Stimulated activated naive CD8-positive, alpha-beta T cell treated with anti-CD3 and anti-CD28 coated beads, Interleukin-15, Interleukin-2, amounts not matched to agents 100 ng/mL and 50 ng/mL, for 24 hours (primary cell): Measurements from ENCODE around the gene C3orf85.

Experiments
- H3K27ac Mint-ChIP-seq: one replicate; pipeline ENCODE4 v1.8.0; 2021; ENCODE audit warnings: mild to moderate bottlenecking, mixed read lengths
- H3K27me3 Mint-ChIP-seq: one replicate; pipeline ENCODE4 v1.8.0; 2021; ENCODE audit warnings: mixed read lengths
- H3K36me3 Mint-ChIP-seq: one replicate; pipeline ENCODE4 v1.8.0; 2021; ENCODE audit warnings: low read depth, mixed read lengths
- H3K4me1 Mint-ChIP-seq: one replicate; pipeline ENCODE4 v1.8.0; 2021; ENCODE audit warnings: low read depth, mixed read lengths
- H3K4me3 Mint-ChIP-seq: one replicate; pipeline ENCODE4 v1.8.0; 2021; ENCODE audit warnings: mild to moderate bottlenecking, mixed read lengths
- H3K9me3 Mint-ChIP-seq: one replicate; pipeline ENCODE4 v1.8.0; 2021; ENCODE audit warnings: mixed read lengths

C3orf85 gene

DNA sequence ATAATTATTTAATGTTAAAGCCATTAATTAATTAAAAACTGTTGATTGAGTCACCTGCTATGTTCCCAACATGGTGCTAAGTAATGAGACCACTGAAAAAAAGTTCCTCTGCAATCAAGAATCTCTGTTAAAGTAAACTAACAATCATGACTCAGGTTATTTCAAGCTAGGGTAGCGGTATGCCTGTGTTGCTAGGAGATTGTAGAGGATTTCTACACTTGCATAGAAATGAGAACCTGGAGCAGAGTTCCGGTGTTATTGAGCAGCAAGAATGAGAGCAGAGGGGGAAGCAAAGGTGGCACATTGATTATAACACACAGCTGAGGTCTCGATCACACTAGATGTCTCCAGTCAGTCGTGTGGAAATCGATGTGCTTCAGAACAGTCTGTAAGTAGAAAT is 41.4 kb downstream of the C3orf85 start:
- Mint-ChIP-seq H3K27ac (no peak overlapping the region), H3K36me3 (no peaks in the 10 kb centered on the region), H3K4me1 (no peaks in the 10 kb centered on the region), H3K9me3 (no peaks in the 10 kb centered on the region), H3K27me3 (peaks cover 3% of the 10 kb centered on the region), H3K4me3 (no peak overlapping the region)

GRCh38 chr3:109178708-109179107 is 42.2 kb downstream of the C3orf85 start:
- H3K4me1 Mint-ChIP-seq = no peaks in the 10 kb centered on the region
- H3K36me3 Mint-ChIP-seq = no peaks in the 10 kb centered on the region
- peaks cover 3% of the 10 kb centered on the region for H3K27me3 Mint-ChIP-seq
- H3K9me3 Mint-ChIP-seq = no peaks in the 10 kb centered on the region
- H3K27ac Mint-ChIP-seq = no peak overlapping the region
- no peak overlapping the region for H3K4me3 Mint-ChIP-seq

DNA sequence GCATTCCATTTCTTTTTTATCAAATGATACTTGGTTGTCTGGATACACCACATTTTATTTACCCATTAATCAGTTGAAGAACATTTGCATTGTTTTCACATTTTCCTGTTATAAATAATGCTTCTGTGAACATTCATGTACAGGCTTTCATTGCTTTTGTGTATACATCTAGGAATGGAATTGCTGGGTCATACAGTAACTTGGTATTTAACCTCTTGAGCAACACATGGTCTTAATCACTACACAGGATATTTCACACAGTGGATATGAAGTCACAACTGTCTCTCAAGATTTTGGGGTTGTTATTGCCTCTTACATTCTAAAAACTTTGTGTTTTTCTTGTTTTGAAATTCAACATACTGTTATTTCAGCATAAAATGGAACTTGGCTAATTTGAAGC is 48.2 kb downstream of the C3orf85 start:
- Mint-ChIP-seq H3K27me3 (peaks cover 3% of the 10 kb centered on the region), H3K36me3 (no peaks in the 10 kb centered on the region), H3K4me1 (no peaks in the 10 kb centered on the region), H3K4me3 (no peak overlapping the region), H3K9me3 (peaks cover 4% of the 10 kb centered on the region), H3K27ac (no peak overlapping the region)

GRCh38 chr3:109187390-109187789 is 50.9 kb downstream of the C3orf85 start:
- no peaks in the 10 kb centered on the region for H3K27me3 Mint-ChIP-seq
- no peak overlapping the region for H3K27ac Mint-ChIP-seq
- H3K36me3 Mint-ChIP-seq = no peaks in the 10 kb centered on the region
- H3K9me3 Mint-ChIP-seq = peaks cover 4% of the 10 kb centered on the region
- H3K4me3 Mint-ChIP-seq = no peak overlapping the region
- H3K4me1 Mint-ChIP-seq = no peaks in the 10 kb centered on the region

- Mint-ChIP-seq H3K9me3 (peaks cover 4% of the 10 kb centered on the region), H3K4me3 (no peak overlapping the region), H3K27me3 (no peaks in the 10 kb centered on the region), H3K4me1 (no peaks in the 10 kb centered on the region), H3K36me3 (no peaks in the 10 kb centered on the region), H3K27ac (no peak overlapping the region)
These were observed 52.2 kb downstream of the C3orf85 start for GRCh38 chr3:109188741-109189140.

- Mint-ChIP-seq H3K4me3 (no peak overlapping the region), H3K27me3 (no peaks in the 10 kb centered on the region), H3K9me3 (no peaks in the 10 kb centered on the region), H3K4me1 (no peaks in the 10 kb centered on the region), H3K36me3 (no peaks in the 10 kb centered on the region), H3K27ac (no peak overlapping the region)
These were observed 54.9 kb downstream of the C3orf85 start for GRCh38 chr3:109191421-109191820.

GRCh38 chr3:109195815-109196214 is 59.3 kb downstream of the C3orf85 start:
- no peak overlapping the region for H3K4me3 Mint-ChIP-seq
- peaks cover 3% of the 10 kb centered on the region for H3K36me3 Mint-ChIP-seq

More at GRCh38 chr3:109195815-109196214, 59.3 kb downstream of the C3orf85 start:
- H3K4me1 Mint-ChIP-seq = no peaks in the 10 kb centered on the region
- no peak overlapping the region for H3K27ac Mint-ChIP-seq
- peaks cover 3% of the 10 kb centered on the region for H3K9me3 Mint-ChIP-seq
- H3K27me3 Mint-ChIP-seq = peaks cover 4% of the 10 kb centered on the region
